HG03066 (cell line): ENCODE data around the gene STX1B.
"Not testable (repeated sequence)": the region's sequence is repeated elsewhere in the genome, so short reads cannot be mapped to it uniquely, and the experiment has no call there.

Experiments
- ATAC-seq: cut with Tn5 transposase; IDR thresholded peaks from one replicate; pipeline ENCODE4 v1.9.1; 2021; ENCODE audit warnings: low read depth; ENCODE audit not compliant: unreplicated experiment

The STX1B gene

DNA sequence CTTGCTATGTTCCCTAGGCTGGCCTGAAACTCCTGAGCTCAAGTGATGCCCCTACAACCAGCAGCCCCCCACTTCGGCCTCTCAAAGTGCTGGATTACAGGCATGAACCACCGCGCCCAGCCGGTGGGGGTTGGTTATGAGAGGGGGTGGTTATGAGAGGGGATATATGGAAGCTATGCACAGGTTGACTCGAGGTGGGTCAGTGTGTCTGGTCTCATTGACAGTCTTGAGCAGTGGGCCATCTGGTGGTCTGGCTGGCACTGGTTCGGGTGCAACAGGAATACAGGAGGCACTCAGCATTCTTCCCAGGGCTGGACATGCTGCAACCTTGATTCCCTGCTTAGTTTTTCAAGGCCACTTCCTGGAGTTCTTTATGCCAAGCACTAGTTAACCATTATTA, 5.6 kb upstream of the STX1B start:
- ATAC-seq = no peak

DNA sequence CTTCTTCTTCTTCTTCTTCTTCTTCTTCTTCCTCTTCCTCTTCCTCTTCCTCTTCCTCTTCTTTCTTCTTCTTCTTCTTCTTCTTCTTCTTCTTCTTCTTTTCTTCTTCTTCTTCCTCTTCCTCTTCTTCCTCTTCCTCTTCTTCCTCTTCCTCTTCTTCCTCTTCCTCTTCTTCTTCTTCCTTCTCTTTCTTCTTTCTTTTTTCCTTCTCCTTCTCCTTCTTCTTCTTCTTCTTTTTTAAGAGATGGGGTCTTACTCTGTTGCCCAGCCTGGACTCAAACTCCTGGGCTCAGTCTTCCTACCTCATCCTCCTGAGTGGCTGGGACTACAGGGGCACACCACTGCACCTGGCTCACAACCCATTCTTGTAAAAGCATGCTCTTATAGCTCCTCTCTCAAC, 2.9 kb upstream of the STX1B start:
- not testable (repeated sequence) for ATAC-seq

DNA sequence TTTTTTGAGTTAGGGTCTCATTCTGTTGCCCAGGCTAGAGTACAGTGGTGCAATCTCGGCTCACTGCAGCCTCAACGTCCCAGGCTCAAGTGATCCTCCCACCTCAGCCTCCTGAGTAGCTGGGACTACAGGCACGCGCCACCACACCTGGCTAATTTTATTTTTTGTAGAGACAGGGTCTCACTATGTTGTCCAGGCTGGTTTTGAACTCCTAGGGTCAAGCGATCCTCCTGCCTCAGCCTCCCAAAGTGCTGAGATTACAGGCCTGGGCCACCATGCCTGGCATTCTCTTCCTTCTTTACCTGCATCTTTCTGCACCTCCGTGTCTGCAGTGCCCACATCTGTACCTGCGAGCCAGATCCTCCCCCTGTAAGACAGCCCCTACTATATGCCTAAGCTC, 1.4 kb upstream of the STX1B start:
- not testable (repeated sequence) for ATAC-seq

DNA sequence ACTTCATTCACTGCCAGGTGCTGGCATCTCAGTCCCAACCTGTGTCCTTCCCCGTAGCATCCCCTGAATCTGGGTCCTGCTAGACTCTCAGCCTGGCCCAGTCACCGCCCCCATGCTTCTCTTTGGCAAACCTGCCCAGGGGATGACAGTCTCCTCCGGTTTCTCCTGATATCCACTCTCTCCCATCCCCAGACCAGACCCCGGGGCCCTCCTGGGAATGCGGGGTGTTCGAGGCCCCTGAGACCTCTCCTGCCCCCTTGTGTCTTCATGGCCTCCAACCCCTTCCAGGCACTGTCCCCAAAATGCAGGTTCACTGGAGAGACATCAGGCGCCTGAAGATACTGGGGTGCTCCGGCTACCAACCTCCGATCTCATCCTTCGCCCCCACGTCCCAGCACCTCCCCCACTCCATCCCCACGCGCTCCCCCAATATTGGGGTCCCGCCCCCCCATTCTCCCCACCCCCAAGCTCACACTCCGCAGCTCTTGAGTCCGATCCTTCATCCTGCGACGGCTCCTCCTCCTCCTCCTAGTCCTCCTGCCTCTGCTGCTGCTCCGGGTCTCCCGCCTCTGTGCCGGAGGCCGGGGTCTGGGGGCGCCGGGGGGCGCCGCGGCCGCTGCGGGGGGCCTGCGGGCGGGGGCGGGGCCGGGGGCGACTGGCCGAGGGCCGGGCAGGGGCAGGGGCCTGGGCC, 399 bp downstream of the STX1B start:
- ATAC-seq = no peak

DNA sequence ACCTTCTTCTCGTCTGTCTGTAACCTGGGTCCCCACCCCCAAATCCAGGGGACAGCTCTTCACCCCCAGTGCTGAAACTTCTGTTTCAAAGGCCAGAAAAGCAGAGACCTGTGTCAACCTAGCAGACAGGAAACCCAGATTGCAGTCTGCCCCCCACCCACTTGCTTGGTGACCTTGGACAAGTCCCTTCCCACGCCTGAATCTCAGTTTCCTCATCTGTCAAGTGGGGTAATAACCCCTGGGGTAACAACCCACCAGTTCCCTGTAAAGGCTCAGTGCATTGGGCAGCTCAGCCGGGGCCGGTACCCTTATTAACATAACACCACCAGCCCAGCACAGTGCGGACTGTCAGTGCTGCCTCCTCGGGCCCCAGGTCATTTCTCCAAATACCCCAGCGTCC, 1.3 kb downstream of the STX1B start:
- ATAC-seq = no peak

DNA sequence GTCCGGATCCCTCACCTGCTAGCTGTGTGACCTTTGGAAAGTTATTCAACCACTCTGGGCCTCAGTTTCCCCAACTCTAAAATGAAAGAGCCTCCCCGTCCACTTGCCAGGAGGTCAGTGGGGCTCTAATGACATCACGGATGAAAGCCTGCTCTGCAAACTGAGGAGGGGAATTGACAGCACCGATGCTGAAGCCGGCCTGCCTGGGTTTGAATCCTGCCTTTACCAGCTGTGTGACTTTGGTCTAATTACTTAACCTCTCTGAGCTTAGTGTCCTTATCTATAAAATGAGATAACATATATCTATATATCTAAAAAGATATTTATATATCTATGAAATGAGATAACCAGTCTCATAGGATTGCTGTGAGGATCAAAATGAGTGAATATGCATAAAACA, 1.9 kb downstream of the STX1B start:
- ATAC-seq = no peak

DNA sequence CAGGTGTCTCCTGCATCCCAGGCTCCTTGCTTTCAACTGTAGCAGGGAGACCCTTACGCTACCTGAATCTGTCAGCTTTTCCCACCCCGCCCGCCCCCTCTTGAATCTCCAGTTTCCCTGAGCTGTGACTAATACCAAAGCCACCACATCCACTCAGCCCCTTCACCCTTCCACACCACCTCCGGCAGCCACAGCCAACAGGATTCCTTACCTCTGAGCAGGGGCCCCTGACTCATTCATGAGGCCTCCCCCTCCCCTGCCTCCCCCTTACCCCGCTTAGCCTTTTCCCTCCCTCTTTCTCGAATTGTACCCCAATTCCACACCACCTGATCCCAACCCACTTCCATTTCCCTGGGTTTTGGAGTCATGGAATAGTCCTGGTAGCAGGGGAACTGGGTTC, 2.3 kb downstream of the STX1B start:
- ATAC-seq = no peak

DNA sequence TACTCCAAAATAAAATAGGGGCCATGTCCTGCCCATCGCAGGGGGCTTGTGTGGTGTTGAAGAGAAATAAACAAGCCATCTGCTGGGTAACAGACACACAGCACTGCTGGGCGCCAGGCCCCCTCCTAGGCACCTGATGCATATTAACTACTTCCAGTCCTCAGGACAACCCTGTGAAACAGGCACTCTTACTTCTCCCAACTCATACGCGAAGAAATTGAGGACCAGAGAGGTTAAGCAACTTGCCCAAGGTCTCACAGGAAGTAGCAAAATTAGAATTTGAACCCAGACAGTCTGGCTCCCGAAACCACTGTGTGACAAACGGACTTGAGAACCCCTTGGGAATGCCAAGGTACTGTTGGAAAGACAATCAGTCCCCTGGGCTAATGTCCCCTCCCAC, 2.8 kb downstream of the STX1B start:
- no peak for ATAC-seq

DNA sequence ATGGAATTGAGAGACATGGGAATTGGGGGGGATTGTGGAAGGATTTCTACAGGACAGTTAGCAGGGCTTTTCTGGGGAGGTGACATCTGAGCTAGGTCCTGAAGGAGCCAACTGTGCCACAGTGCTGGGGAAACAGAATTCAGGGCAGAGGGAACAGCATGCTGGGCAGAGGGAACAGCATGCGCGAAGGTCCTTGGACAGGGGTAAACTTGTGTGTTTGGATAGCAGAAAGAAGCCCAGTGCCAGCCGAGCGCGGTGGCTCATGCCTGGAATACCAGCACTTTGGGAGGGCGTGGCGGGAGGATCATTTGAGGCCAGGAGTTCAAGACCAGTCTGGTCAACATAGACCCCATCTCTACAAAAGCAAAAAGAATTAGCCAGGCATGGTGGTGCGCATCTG, 3.8 kb downstream of the STX1B start:
- ATAC-seq = no peak

DNA sequence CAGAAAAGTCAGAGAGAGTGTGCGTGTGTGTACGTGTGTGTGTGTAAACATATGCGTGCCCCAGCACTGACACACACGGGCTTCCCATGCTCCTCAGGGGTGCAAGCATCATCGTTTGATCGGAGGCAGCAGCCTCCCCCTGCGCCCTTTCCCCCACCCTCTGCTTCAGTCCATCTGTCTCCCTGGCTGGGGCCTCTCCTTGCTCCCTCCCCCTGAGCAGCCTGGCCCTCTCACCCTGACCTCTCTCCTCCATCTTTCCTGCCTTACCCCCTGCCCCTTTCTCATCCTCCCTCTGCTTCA, 4.4 kb downstream of the STX1B start:
- no peak for ATAC-seq

DNA sequence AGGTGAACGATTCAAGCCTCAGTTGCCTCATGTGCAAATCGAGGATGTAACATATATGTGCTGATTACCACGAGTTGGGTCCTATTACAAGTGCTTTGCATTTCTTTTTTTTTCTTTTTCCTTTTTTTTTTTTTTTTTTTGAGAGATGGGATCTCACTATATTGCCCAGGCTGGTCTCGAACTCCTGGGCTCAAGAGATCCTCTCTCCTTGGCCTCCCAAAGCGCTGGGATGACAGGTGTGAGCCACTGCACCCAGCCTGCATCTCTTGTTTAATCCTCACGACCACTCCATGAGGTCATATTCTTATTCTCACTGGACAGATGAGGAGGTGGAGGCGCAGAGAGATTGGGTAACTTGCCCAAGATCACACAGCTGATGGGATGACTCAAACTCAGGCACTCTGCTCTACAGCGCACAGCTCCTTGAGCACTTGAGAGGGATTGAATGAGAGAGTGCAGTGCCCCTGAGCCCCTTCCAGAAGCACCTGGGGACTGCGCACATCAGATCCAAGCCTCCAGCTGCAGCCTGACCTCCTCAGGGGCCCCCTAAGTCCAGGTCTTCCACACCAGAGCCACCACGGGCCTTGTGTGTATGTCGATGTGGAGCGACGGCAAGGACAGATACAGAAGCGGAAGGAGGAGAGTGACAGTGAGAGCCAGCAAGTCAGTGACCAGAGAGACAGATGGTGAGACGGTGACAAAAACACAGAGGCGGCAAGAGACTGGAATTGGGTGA, 4.9 kb downstream of the STX1B start:
- ATAC-seq = no peak

DNA sequence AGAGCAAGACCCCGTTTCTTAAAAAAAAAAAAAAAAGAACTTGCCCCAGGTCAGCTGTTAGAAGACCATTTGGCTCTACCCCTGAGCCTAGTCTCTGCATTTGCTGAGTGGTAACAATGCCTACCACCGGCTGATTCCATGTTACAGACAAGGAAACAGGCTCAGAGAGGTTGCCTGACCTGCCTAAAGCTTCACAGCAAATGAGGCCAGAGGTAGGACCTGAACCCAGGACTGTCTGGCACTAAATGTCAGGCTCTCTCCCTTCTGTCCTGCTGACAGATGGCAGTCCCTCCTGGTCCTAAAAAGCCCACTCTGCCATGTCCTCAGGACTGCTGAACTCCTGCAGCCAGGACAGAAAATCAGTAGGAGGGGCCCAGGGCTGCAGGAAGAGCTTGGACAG, 5.8 kb downstream of the STX1B start:
- ATAC-seq = no peak

DNA sequence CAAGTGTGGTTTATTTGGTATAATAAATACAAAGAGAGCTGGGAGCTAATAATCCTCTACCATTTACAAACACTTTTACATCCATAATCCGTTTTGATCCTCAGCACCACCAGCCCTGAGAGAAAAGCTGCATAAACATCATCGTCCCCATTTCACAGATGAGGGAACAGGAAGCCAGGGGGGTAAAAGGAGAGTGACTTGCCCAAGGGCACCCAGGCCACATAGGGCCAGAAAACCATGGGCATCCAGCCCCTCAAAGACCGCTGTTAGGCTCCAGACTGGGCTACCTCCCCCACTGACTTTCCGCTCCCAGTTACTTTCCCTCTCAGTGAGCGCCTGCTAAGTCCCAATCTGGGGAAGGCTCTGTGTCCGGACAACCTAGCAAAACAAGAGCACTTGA, 6.7 kb downstream of the STX1B start:
- no peak for ATAC-seq

DNA sequence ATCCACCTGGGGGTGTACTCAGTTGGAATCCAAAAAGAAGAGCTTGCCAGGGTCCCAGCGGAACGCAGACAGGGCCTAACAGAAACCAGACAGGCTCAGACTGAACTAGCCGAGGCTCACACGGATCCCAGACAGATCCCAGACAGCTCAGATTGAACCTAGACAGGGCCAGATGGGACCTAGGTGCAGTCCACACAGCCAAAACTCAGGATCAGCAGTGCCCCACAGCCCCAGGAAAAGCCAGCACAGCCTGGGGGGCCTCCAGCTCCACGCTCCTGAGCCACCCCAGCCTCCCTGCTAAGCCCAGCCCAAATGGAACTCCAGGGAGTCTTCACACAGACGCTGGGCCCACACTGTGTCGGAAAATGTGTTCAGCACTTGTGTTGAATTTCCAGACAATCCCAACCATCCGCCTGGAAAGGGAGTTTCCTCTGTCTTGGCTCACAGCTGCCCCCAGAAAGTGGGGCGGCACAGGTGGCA, 7.5 kb downstream of the STX1B start:
- ATAC-seq = no peak

DNA sequence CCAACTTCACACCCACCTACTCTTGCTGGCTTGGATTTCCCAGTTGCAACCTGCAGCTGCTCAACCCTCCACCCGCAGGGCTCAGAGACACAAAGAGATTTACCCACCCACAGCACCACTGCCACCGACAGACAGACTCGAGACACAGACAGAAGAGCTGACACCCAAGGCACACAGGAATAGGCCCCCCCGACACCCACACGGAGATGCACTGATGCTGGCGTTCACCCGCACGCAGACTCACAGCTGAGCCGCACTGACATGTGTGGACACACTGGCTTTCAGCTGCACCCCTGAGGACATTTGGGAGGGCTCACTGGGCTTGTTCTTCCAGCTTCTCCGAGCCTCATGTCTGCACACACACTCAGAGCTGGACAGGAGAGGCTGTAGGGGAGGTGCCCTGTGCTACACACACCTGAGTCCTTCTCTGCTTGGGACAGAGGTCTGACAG, 8.2 kb downstream of the STX1B start:
- no peak for ATAC-seq

DNA sequence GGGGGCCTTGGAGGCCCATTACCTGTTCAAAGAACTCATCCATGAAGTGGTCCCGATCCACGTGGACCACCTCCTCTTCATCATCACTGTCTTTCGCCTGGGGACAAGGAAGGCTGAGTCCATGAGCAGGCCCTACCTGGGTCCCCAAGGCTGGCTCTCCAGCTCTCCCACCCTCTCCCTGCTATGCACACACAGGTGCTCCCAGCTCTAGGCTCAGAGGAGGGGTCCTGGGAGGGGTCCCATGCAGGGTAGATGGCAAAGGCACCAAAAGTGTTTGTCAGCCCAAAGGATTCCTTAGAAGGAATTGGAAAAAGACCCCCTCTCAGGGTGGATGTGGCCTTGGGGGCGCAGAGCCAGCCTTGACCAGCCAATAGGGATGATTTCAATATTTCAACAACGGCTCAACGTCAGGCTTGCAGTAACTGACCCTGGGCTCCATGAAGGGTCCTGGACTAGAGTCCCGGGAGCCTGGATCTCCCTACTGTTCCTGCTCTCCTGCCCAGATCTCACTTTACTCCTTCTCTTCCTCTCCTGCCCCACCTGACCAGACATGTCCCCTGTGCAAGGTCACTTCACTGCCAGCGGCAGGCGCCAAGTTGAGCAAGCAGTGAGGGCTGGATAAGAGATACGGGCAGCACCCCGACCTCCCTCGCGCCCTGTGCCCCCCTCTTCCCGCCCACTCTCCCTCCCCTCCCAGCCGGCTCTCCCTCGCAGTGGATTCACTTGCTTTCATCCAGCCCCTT, 8.8 kb downstream of the STX1B start:
- no peak for ATAC-seq

DNA sequence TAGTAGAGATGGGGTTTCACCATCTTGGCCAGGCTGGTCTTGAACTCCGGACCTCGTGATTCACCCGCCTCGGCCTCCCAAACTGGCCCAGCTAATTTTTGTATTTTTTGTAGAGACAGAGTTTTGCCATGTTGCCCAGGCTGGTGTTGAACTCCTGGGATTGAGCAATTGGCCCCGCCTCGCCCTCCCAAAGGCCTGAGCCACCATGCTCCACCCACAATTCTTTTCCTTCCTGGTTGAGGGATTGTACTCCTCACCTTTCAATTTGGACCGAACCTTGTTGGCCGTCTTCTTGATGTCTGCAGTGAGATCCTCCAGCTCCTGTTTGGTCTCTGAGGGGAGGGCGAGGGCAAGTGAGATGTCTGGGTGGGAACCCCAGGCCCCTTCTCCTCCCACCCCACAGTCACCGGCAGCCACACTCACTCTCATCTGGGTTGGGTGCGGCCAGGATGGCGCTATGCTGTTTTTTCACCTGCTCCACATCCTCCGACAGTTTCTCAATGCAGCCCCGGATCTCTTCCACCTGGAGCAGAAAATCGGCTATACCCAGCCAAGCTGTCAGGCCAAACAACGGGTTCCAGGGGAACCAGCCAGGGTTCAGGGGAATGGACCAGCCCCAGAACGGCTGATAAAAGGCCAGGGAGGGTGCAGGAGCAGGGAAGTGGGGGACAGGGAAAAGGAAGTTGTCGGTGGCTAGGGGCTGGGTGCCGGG, 9.6 kb downstream of the STX1B start:
- ATAC-seq = no peak

DNA sequence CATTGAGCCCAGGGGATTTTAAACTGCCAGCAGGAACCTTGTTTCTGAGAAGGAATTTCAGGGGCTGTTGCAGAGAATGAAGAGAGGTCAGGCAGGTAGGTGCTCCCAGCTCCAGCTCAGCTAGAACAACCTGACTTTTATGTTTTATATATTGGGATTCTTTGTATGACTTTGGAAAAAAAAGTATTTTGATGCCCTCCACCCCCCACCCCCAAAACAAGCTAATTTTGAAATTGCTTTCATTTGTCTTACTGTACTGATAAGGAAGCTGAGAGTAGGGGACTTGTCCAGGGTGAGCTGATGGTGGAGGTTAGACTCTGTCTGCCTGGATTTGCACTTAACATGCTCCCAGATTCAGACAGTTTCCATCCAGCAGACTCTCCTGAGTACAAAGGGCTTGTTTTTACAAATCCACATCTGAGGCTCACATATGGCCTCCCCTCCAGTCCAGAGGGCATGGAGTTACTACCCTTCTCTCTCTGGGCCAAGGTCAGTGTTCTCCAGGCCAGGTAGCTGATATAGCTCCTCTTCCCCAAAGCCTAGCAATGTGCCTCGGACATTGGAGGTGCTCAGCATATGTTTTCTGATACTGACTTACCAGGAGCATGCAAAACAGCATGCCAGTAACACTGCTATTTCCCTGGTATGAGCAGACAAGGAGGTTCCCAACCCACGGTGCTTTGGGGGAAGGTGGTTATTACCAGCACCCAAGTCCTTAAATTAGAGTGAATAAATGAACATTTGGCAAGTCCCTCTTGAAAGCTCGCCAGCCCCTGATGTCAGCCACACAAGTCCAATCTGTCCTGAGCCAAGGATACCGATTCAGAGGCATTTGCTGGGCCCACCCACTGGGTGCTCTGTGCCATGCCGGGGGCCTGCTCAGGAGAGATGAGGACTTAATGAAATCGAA, 11.3 kb downstream of the STX1B start:
- no peak for ATAC-seq

DNA sequence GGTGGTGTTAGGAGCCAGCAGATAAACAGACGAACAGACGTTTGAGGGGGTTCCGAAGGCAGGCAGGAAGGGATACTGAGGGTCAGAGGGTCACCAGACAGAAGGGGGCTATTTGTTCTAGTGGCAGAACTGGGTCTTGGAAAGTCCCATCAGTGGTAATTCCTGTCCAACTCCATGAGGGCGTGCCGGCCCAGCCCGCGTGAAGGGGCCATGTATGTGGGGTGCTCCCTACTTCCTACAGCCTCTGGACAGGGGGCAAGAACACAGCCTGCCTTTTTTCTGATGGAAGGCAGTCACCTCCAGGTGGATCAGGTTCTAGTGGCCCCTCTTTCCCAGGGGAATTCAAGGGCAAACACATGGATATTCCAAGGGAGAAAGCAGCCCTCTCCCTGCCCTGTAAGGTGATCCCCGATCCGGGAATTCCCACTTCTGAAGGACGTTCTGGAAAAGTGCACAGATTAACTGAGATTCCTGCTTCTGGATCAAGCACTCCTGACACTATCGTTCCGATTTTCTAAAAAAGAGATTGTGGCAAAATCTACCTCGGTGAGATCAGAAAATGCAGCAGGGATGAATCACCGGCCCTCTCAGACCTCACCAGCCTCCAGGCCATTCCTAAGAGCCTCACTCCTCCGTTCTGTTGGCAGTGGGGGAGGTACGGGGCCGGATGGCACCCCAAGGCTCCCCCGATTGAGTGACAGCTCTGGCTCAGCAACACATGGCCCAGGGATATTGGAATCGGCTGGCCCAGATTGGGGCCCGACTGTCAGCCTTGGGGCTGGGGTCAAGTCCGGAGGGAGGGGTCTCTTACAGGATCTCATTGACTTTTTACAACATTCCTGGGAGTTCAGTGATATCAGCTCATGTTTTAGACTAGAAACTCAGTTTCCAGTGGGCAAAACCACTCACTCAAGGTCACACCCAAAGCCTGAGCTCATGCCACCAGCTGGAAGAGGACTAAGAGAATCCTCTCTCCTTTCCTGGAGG, 12.4 kb downstream of the STX1B start:
- no peak for ATAC-seq
